GM08714 (cell line): Measurements from ENCODE around the gene RBM39.
"Not testable (repeated sequence)": the region's sequence is repeated elsewhere in the genome, so short reads cannot be mapped to it uniquely, and the experiment has no call there.

Experiments
- H3K4me3 ChIP-seq: fragments of 200-500 bp; sonication (Bioruptor generic); 2 replicates; pipeline ENCODE4 v1.5.1; 2014; ENCODE audit warnings: mild to moderate bottlenecking, low read length, inconsistent platforms
- ZNF274 ChIP-seq: IDR thresholded peaks from 2 replicates; pipeline ENCODE4 v1.6.1; 2012; ENCODE audit warnings: mild to moderate bottlenecking, low read depth, low read length

RBM39 gene

GRCh38 chr20:35724321-35725230, 17.5 kb downstream of the RBM39 start:
- TF ChIP-seq ZNF274, result no peak

GRCh38 chr20:35723652-35724320, 18.3 kb downstream of the RBM39 start:
- not testable (repeated sequence) for H3K4me3 ChIP-seq

More at GRCh38 chr20:35724321-35725230, 17.5 kb downstream of the RBM39 start:
- H3K4me3 ChIP-seq, result no peak overlapping the region

- H3K4me3 ChIP-seq, result not testable (repeated sequence)
Measured at GRCh38 chr20:35723275-35723639, 18.8 kb downstream of the RBM39 start.

GRCh38 chr20:35721621-35722020, 20.4 kb downstream of the RBM39 start:
- H3K4me3 ChIP-seq, result no peak overlapping the region
- TF ChIP-seq ZNF274, result no peak

- H3K4me3 ChIP-seq, result no peak overlapping the region
- TF ChIP-seq ZNF274, result no peak
Measured at GRCh38 chr20:35721219-35721618, 20.8 kb downstream of the RBM39 start.

- TF ChIP-seq ZNF274, result no peak
- no peak overlapping the region for H3K4me3 ChIP-seq
Measured at GRCh38 chr20:35720165-35721123, 21.6 kb downstream of the RBM39 start.

- no peak overlapping the region for H3K4me3 ChIP-seq
- no peak for TF ChIP-seq ZNF274
Measured at GRCh38 chr20:35719717-35720116, 22.3 kb downstream of the RBM39 start.

GRCh38 chr20:35718972-35719635, 23.0 kb downstream of the RBM39 start:
- no peak overlapping the region for H3K4me3 ChIP-seq
- no peak for TF ChIP-seq ZNF274

- not testable (repeated sequence) for H3K4me3 ChIP-seq
Measured at GRCh38 chr20:35718321-35718720, 23.7 kb downstream of the RBM39 start.

GRCh38 chr20:35716330-35716729, 25.7 kb downstream of the RBM39 start:
- TF ChIP-seq ZNF274, result no peak
- H3K4me3 ChIP-seq, result no peak overlapping the region

GRCh38 chr20:35715652-35716051, 26.4 kb downstream of the RBM39 start:
- TF ChIP-seq ZNF274, result no peak
- H3K4me3 ChIP-seq, result no peak overlapping the region

- no peak for TF ChIP-seq ZNF274
- no peak overlapping the region for H3K4me3 ChIP-seq
Measured at GRCh38 chr20:35714127-35714526, 27.9 kb downstream of the RBM39 start.

GRCh38 chr20:35713120-35713519, 28.9 kb downstream of the RBM39 start:
- H3K4me3 ChIP-seq, result not testable (repeated sequence)

GRCh38 chr20:35711588-35712209, 30.4 kb downstream of the RBM39 start:
- no peak overlapping the region for H3K4me3 ChIP-seq
- no peak for TF ChIP-seq ZNF274
